ENCODE measurements around the gene TANC1. TPM values are rescaled to one million over a fixed set of nuclear protein-coding genes. Genes with fewer than 3 reads are reported as not detected.

TANC1 gene
- total RNA-seq, 1 donor = 34.7 TPM

DNA sequence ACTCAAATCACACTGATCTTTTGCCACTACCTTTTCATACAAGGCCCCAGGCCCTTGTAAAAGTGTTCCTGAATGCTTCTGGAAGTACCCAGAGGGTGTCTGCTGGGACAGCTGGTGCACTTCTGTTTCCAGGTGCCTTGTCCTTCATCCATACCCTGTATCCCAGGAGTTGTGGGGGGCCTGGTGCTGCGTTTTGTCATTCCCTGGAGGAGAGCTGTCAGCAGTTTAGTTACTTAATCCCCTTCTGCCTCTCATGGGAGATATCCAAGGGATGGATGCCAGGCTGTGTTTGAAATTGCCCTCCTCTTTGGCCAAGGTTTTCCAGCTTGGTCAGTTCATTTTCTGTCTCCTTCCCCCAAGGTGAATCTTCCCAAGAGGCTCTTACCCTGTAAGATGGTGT lies 159.8 kb downstream of the TANC1 start:
- no peak overlapping the region for H3K27ac ChIP-seq (ENCODE audit: low read depth, low read length)
- no peaks in the 10 kb centered on the region for H3K27me3 ChIP-seq (ENCODE audit: insufficient read depth, low read length)
- H3K4me2 ChIP-seq (ENCODE audit: insufficient read depth, low read length) = no peak overlapping the region
- TF ChIP-seq, protein P1, sequence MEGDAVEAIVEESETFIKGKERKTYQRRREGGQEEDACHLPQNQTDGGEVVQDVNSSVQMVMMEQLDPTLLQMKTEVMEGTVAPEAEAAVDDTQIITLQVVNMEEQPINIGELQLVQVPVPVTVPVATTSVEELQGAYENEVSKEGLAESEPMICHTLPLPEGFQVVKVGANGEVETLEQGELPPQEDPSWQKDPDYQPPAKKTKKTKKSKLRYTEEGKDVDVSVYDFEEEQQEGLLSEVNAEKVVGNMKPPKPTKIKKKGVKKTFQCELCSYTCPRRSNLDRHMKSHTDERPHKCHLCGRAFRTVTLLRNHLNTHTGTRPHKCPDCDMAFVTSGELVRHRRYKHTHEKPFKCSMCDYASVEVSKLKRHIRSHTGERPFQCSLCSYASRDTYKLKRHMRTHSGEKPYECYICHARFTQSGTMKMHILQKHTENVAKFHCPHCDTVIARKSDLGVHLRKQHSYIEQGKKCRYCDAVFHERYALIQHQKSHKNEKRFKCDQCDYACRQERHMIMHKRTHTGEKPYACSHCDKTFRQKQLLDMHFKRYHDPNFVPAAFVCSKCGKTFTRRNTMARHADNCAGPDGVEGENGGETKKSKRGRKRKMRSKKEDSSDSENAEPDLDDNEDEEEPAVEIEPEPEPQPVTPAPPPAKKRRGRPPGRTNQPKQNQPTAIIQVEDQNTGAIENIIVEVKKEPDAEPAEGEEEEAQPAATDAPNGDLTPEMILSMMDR (IDR thresholded peaks at IDR 0.05; ENCODE audit: extremely low read depth, low read depth, low read length) = no peak
- no peak for DNase-seq (ENCODE audit: insufficient read length, low spot score, missing footprints)
- H4K20me1 ChIP-seq (ENCODE audit: insufficient read depth, low read length) = no peaks in the 10 kb centered on the region
- H3K4me1 ChIP-seq (ENCODE audit: insufficient read depth, low read length) = peaks cover 48% of the 10 kb centered on the region
- no peaks in the 10 kb centered on the region for H3K9me3 ChIP-seq (ENCODE audit: low read depth, low read length)
- H3K4me3 ChIP-seq (ENCODE audit: insufficient read depth, low read length) = no peak overlapping the region
- no peaks in the 10 kb centered on the region for H3K36me3 ChIP-seq (ENCODE audit: insufficient read depth, low read length)
- H2AFZ ChIP-seq (ENCODE audit: low read length) = no peak overlapping the region
- H3K79me2 ChIP-seq (ENCODE audit: insufficient read depth, low read length) = peaks cover 18% of the 10 kb centered on the region

DNA sequence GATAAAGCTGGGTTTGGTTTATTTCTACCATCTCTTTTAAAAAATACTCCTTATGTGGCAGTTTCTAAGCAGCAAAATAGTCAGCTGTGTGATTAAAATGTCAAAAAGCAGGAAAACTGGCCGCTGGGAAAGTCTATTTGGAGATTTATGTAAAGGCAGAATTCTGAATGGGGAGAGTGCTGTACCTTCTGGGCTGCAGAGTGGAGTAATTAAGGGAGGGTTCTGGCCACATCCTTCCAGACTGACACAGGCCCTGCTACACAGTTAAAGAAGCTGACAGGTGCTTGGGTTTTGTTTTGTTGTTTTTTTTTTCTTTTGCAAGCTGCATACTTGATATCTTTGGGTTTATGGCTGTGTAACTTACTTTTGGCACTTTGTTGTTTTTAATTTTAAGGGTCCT lies 160.8 kb downstream of the TANC1 start:
- Histone ChIP-seq H3K4me3 (ENCODE audit: insufficient read depth, low read length) (no peak overlapping the region), H4K20me1 (ENCODE audit: insufficient read depth, low read length) (no peaks in the 10 kb centered on the region), H3K9me3 (ENCODE audit: low read depth, low read length) (no peaks in the 10 kb centered on the region), H3K4me1 (ENCODE audit: insufficient read depth, low read length) (peaks cover 41% of the 10 kb centered on the region), H3K27ac (ENCODE audit: low read depth, low read length) (no peak overlapping the region), H3K79me2 (ENCODE audit: insufficient read depth, low read length) (peaks cover 16% of the 10 kb centered on the region), H3K36me3 (ENCODE audit: insufficient read depth, low read length) (no peaks in the 10 kb centered on the region), H3K4me2 (ENCODE audit: insufficient read depth, low read length) (no peak overlapping the region), H2AFZ (ENCODE audit: low read length) (no peak overlapping the region), H3K27me3 (ENCODE audit: insufficient read depth, low read length) (no peaks in the 10 kb centered on the region)
- TF ChIP-seq, protein P1 (IDR thresholded peaks at IDR 0.05; ENCODE audit: extremely low read depth, low read depth, low read length) = no peak
- no peak for DNase-seq (ENCODE audit: insufficient read length, low spot score, missing footprints)

DNA sequence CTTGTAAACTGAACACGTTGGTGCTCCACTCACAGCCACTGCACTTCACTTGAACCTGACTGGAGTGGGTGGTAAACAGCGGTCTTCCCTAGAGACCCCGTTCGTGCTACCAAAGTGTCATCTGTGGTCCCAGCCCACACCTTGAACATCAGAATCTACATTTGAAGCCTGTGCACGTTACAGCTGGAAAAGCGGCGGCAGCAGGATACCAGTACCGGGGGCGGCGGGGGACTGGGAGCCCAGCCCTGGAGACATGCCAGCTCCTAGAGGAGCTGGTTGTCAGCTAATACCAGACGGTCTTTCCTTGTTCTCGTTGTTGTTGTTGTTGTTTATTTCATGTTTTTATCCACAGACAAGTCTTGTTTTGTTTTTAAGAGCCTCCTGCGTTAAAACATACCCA lies 161.4 kb downstream of the TANC1 start:
- Histone ChIP-seq H3K27me3 (ENCODE audit: insufficient read depth, low read length) (no peaks in the 10 kb centered on the region), H3K27ac (ENCODE audit: low read depth, low read length) (no peak overlapping the region), H3K36me3 (ENCODE audit: insufficient read depth, low read length) (no peaks in the 10 kb centered on the region), H3K4me1 (ENCODE audit: insufficient read depth, low read length) (peaks cover 37% of the 10 kb centered on the region), H3K4me2 (ENCODE audit: insufficient read depth, low read length) (no peak overlapping the region), H4K20me1 (ENCODE audit: insufficient read depth, low read length) (no peaks in the 10 kb centered on the region), H2AFZ (ENCODE audit: low read length) (no peak overlapping the region), H3K79me2 (ENCODE audit: insufficient read depth, low read length) (peaks cover 16% of the 10 kb centered on the region), H3K9me3 (ENCODE audit: low read depth, low read length) (no peaks in the 10 kb centered on the region), H3K4me3 (ENCODE audit: insufficient read depth, low read length) (no peak overlapping the region)
- TF ChIP-seq, protein P1 (IDR thresholded peaks at IDR 0.05; ENCODE audit: extremely low read depth, low read depth, low read length) = no peak
- DNase-seq (ENCODE audit: insufficient read length, low spot score, missing footprints) = no peak

DNA sequence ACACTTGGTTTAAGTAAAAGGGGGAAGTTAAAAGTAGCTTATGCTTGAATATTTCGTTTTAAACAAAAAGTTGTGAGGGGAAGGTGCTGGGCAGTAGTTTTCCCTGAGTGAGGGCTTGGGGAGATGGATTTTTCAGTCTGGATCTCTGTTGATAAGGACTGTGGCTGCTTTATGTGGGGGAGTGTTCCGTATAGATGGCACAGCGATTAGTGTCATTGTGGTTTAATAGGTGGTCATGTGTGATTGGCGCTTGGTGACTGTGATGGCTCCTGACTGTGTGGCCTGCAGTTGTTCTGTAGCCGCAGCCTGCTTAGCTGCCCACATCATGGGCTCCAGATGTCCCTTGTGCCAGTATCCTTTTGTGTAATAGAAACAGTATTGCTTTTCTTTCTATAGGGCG lies 161.9 kb downstream of the TANC1 start:
- Histone ChIP-seq H3K36me3 (ENCODE audit: insufficient read depth, low read length) (no peaks in the 10 kb centered on the region), H3K4me1 (ENCODE audit: insufficient read depth, low read length) (peaks cover 37% of the 10 kb centered on the region), H3K27ac (ENCODE audit: low read depth, low read length) (no peak overlapping the region), H3K79me2 (ENCODE audit: insufficient read depth, low read length) (peaks cover 20% of the 10 kb centered on the region), H3K4me2 (ENCODE audit: insufficient read depth, low read length) (no peak overlapping the region), H3K4me3 (ENCODE audit: insufficient read depth, low read length) (no peak overlapping the region), H3K27me3 (ENCODE audit: insufficient read depth, low read length) (no peaks in the 10 kb centered on the region), H4K20me1 (ENCODE audit: insufficient read depth, low read length) (no peaks in the 10 kb centered on the region), H2AFZ (ENCODE audit: low read length) (no peak overlapping the region), H3K9me3 (ENCODE audit: low read depth, low read length) (no peaks in the 10 kb centered on the region)
- TF ChIP-seq, protein P1 (IDR thresholded peaks at IDR 0.05; ENCODE audit: extremely low read depth, low read depth, low read length) = no peak
- DNase-seq (ENCODE audit: insufficient read length, low spot score, missing footprints) = no peak

Measured in osteoblast (primary cell).